ENCODE data around the gene TEX264.
A peak's percentile ranks its signal among the peaks of the same experiment; 100 is the strongest.
"Not testable (repeated sequence)": the region's sequence is repeated elsewhere in the genome, so short reads cannot be mapped to it uniquely, and the experiment has no call there.

- TF ChIP-seq, protein P1, sequence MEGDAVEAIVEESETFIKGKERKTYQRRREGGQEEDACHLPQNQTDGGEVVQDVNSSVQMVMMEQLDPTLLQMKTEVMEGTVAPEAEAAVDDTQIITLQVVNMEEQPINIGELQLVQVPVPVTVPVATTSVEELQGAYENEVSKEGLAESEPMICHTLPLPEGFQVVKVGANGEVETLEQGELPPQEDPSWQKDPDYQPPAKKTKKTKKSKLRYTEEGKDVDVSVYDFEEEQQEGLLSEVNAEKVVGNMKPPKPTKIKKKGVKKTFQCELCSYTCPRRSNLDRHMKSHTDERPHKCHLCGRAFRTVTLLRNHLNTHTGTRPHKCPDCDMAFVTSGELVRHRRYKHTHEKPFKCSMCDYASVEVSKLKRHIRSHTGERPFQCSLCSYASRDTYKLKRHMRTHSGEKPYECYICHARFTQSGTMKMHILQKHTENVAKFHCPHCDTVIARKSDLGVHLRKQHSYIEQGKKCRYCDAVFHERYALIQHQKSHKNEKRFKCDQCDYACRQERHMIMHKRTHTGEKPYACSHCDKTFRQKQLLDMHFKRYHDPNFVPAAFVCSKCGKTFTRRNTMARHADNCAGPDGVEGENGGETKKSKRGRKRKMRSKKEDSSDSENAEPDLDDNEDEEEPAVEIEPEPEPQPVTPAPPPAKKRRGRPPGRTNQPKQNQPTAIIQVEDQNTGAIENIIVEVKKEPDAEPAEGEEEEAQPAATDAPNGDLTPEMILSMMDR (conservative IDR thresholded peaks at IDR 0.05; ENCODE audit: low read length), result peak; percentile 56; the same call in 1 of the 2 replicates
- TF ChIP-seq EZH2phosphoT487 (IDR thresholded peaks at IDR 0.05; ENCODE audit: borderline replicate concordance, low read depth, low read length), result not testable (repeated sequence)
Measured at GRCh38 chr3:51742978-51743377, 71.9 kb downstream of the TEX264 start.
